Measurements from ENCODE around the gene MRPL55. TPM values are rescaled to one million over a fixed set of nuclear protein-coding genes. Genes with fewer than 3 reads are reported as not detected.

Gene MRPL55
- total and polyA plus RNA-seq, 2 of the 13 experiments (the other 11 are each of a cell fraction or from before 2014, with no cell fraction given), result 58.6 to 92.9 TPM

GRCh38 chr1:228114827-228115226, 5.7 kb upstream of the MRPL55 start (continued):
- TF ChIP-seq ZBTB46 (CRISPR knock-in tag; IDR thresholded peaks at IDR 0.05; ENCODE audit: borderline replicate concordance) (no peak), ZFY (CRISPR knock-in tag; IDR thresholded peaks at IDR 0.05) (no peak), AHR (CRISPR knock-in tag; IDR thresholded peaks at IDR 0.05) (no peak), SATB2 (CRISPR knock-in tag; IDR thresholded peaks at IDR 0.05) (no peak), FOSL2 (CRISPR knock-in tag; IDR thresholded peaks at IDR 0.05) (no peak), KLF11 (CRISPR knock-in tag; IDR thresholded peaks at IDR 0.05) (no peak), ARID3A (IDR thresholded peaks at IDR 0.05; ENCODE audit: low read depth, low read length) (peak; percentile 32; the same call in 1 of the 2 replicates)

GRCh38 chr1:228112617-228113016, 3.5 kb upstream of the MRPL55 start:
- no peak overlapping the region for H2AFZ ChIP-seq (ENCODE audit: low read length)
- WGBS (ENCODE audit: low lambda C conversion rate), result 68% methylated on average over 1 of the region's 1 CpG
- in situ Hi-C loops (cut with HindIII; ENCODE audit: extremely low pct_ligation_motif_present, low pct_unique_long_range_greater_than_20kb) (no loop called here), intact Hi-C loops (cut with micrococcal nuclease; ENCODE audit: unreplicated experiment) (no loop called here)
- H3K9ac ChIP-seq (ENCODE audit: insufficient read depth, low read depth, low read length), result no peak overlapping the region
- no peak for DNase-seq (ENCODE audit: low spot score)
- H3K4me3 ChIP-seq (replicated peaks in 1 of 3; ENCODE audit: insufficient read depth in 1 of 3, low read depth in 2 of 3, low read length in 3 of 3), result no peak overlapping the region
- peaks cover 14% of the 10 kb centered on the region for H3K79me2 ChIP-seq (ENCODE audit: insufficient read depth, low read length)
- no peak for ATAC-seq
- H3K4me2 ChIP-seq (ENCODE audit: low read depth, low read length), result no peak overlapping the region
- no peak overlapping the region for H3K27ac ChIP-seq (ENCODE audit: extremely low read length, insufficient read depth, low read length)
- H3K36me3 ChIP-seq (replicated peaks in 1 of 2; ENCODE audit: control insufficient read depth in 1 of 2, insufficient read depth in 2 of 2, low read length in 2 of 2), result no peaks in the 10 kb centered on the region
- H4K20me1 ChIP-seq (ENCODE audit: insufficient read depth, low read length), result no peaks in the 10 kb centered on the region
- H3K27me3 ChIP-seq (ENCODE audit: control insufficient read depth in 1 of 2, insufficient read depth in 2 of 2, low read length in 2 of 2), result no peaks in the 10 kb centered on the region; a peak in 1 of 5 replicates
- peaks cover 42% of the 10 kb centered on the region for H3K4me1 ChIP-seq (ENCODE audit: insufficient read depth, low read length)
- peaks cover 10% of the 10 kb centered on the region; the same call in 1 of the 2 replicates for H3K9me3 ChIP-seq (ENCODE audit: low read length)
- POLR2A ChIA-PET, result interaction anchor here (0.8 kb wide), 1 partner anchor 52 kb away, joined by 3 read pairs; the partner anchor contains the start of gene IBA57
- CTCF ChIA-PET (ENCODE audit: low intra/inter-chr PET ratio, low total read pairs), result no interaction called here
- no peak for FAIRE-seq
- no TSS peak for BruUV-seq (replicated peaks)
- TF ChIP-seq, protein P1, sequence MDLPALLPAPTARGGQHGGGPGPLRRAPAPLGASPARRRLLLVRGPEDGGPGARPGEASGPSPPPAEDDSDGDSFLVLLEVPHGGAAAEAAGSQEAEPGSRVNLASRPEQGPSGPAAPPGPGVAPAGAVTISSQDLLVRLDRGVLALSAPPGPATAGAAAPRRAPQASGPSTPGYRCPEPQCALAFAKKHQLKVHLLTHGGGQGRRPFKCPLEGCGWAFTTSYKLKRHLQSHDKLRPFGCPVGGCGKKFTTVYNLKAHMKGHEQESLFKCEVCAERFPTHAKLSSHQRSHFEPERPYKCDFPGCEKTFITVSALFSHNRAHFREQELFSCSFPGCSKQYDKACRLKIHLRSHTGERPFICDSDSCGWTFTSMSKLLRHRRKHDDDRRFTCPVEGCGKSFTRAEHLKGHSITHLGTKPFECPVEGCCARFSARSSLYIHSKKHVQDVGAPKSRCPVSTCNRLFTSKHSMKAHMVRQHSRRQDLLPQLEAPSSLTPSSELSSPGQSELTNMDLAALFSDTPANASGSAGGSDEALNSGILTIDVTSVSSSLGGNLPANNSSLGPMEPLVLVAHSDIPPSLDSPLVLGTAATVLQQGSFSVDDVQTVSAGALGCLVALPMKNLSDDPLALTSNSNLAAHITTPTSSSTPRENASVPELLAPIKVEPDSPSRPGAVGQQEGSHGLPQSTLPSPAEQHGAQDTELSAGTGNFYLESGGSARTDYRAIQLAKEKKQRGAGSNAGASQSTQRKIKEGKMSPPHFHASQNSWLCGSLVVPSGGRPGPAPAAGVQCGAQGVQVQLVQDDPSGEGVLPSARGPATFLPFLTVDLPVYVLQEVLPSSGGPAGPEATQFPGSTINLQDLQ (CRISPR knock-in tag; IDR thresholded peaks at IDR 0.05), result no peak
- no peak for TF ChIP-seq NRL (CRISPR knock-in tag; IDR thresholded peaks at IDR 0.05; ENCODE audit: borderline replicate concordance)
- TF ChIP-seq, protein P2, sequence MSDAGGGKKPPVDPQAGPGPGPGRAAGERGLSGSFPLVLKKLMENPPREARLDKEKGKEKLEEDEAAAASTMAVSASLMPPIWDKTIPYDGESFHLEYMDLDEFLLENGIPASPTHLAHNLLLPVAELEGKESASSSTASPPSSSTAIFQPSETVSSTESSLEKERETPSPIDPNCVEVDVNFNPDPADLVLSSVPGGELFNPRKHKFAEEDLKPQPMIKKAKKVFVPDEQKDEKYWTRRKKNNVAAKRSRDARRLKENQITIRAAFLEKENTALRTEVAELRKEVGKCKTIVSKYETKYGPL (CRISPR knock-in tag; IDR thresholded peaks at IDR 0.05), result no peak
- TF ChIP-seq, protein P3, sequence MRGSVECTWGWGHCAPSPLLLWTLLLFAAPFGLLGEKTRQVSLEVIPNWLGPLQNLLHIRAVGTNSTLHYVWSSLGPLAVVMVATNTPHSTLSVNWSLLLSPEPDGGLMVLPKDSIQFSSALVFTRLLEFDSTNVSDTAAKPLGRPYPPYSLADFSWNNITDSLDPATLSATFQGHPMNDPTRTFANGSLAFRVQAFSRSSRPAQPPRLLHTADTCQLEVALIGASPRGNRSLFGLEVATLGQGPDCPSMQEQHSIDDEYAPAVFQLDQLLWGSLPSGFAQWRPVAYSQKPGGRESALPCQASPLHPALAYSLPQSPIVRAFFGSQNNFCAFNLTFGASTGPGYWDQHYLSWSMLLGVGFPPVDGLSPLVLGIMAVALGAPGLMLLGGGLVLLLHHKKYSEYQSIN (CRISPR knock-in tag; IDR thresholded peaks at IDR 0.05; ENCODE audit: borderline replicate concordance), result no peak
- TF ChIP-seq, protein P4, sequence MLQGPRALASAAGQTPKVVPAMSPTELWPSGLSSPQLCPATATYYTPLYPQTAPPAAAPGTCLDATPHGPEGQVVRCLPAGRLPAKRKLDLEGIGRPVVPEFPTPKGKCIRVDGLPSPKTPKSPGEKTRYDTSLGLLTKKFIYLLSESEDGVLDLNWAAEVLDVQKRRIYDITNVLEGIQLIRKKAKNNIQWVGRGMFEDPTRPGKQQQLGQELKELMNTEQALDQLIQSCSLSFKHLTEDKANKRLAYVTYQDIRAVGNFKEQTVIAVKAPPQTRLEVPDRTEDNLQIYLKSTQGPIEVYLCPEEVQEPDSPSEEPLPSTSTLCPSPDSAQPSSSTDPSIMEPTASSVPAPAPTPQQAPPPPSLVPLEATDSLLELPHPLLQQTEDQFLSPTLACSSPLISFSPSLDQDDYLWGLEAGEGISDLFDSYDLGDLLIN (CRISPR knock-in tag; IDR thresholded peaks at IDR 0.05; ENCODE audit: borderline replicate concordance), result no peak
- TF ChIP-seq NFYC (CRISPR knock-in tag; IDR thresholded peaks at IDR 0.05), result no peak

All from HepG2 (cell line).